Retinal pigment epithelial cell (primary cell): ENCODE results near the gene TNFAIP8.

Source experiments
- DNase-seq: peaks from one replicate; pipeline ENCODE4 v3.0.0-alpha.2; 2010; ENCODE audit warnings: low read depth
- H3K4me3 ChIP-seq: 2 replicates; pipeline ENCODE4 v1.5.1; 2011; ENCODE audit warnings: mild to moderate bottlenecking, low read length, control low read depth, moderate library complexity
- CTCF ChIP-seq: conservative IDR thresholded peaks from 2 replicates; pipeline ENCODE4 v1.5.1; 2011; ENCODE audit warnings: low read depth, low read length, control low read depth, inconsistent platforms

TNFAIP8 gene

GRCh38 chr5:119333421-119333851 is 22.4 kb upstream of the TNFAIP8 start:
- DNase-seq: no peak
- no peak overlapping the region for H3K4me3 ChIP-seq
- TF ChIP-seq CTCF: no peak

- DNase-seq: no peak
- TF ChIP-seq CTCF: no peak
- H3K4me3 ChIP-seq: no peak overlapping the region
Observed at GRCh38 chr5:119335261-119335677, 20.6 kb upstream of the TNFAIP8 start.

- DNase-seq: no peak
- no peak for TF ChIP-seq CTCF
- H3K4me3 ChIP-seq: no peak overlapping the region
Observed at GRCh38 chr5:119336262-119336661, 19.6 kb upstream of the TNFAIP8 start.

- no peak for DNase-seq
- H3K4me3 ChIP-seq: no peak overlapping the region
- TF ChIP-seq CTCF: no peak
Observed at GRCh38 chr5:119336845-119337580, 18.8 kb upstream of the TNFAIP8 start.

GRCh38 chr5:119338326-119338946 is 17.4 kb upstream of the TNFAIP8 start:
- no peak overlapping the region for H3K4me3 ChIP-seq
- DNase-seq: no peak
- TF ChIP-seq CTCF: no peak

GRCh38 chr5:119339344-119339743 is 16.5 kb upstream of the TNFAIP8 start:
- DNase-seq: no peak
- TF ChIP-seq CTCF: no peak
- no peak overlapping the region for H3K4me3 ChIP-seq

- no peak overlapping the region for H3K4me3 ChIP-seq
- no peak for TF ChIP-seq CTCF
- DNase-seq: no peak
Observed at GRCh38 chr5:119339965-119340364, 15.9 kb upstream of the TNFAIP8 start.
